KMS-11 (cell line): ENCODE measurements around the gene PRDM4.

ENCODE experiments used
- H2AFZ ChIP-seq: fragments of 200-600 bp; sonication (generic); 2 replicates; pipeline ENCODE4 v1.6.1; 2016; ENCODE audit warnings: antibody characterized with exemption, mixed run types, low read depth
- H3K27ac ChIP-seq: fragments of 200-600 bp; sonication (generic); 2 replicates; pipeline ENCODE4 v1.6.1; 2016; ENCODE audit warnings: mild to moderate bottlenecking, mixed run types
- H3K27me3 ChIP-seq: fragments of 200-600 bp; sonication (generic); 2 replicates; pipeline ENCODE4 v1.6.1; 2017; ENCODE audit warnings: mild to moderate bottlenecking, low read depth, mixed run types, moderate library complexity; ENCODE audit not compliant: insufficient read depth
- H3K36me3 ChIP-seq: fragments of 200-600 bp; sonication (generic); 2 replicates; pipeline ENCODE4 v1.6.1; 2017; ENCODE audit warnings: mild to moderate bottlenecking, mixed run types; ENCODE audit not compliant: insufficient read depth
- H3K4me1 ChIP-seq: fragments of 200-600 bp; sonication (generic); 2 replicates; pipeline ENCODE4 v1.6.1; 2016; ENCODE audit warnings: mild to moderate bottlenecking, low read depth, mixed run types; ENCODE audit not compliant: poor library complexity, severe bottlenecking
- H3K4me2 ChIP-seq: fragments of 200-600 bp; sonication (generic); 2 replicates; pipeline ENCODE4 v1.7.0; 2016; ENCODE audit warnings: mild to moderate bottlenecking, mixed run types
- H3K4me3 ChIP-seq: fragments of 200-600 bp; sonication (generic); IDR thresholded peaks from 2 replicates; pipeline ENCODE4 v1.6.1; 2017; ENCODE audit warnings: low read depth, low read length, mixed read lengths; ENCODE audit not compliant: insufficient read depth
- H3K79me2 ChIP-seq: fragments of 200-600 bp; sonication (generic); 2 replicates; pipeline ENCODE4 v1.6.1; 2016; ENCODE audit warnings: low read depth, mixed run types; ENCODE audit not compliant: insufficient read depth
- H3K9ac ChIP-seq: fragments of 200-600 bp; sonication (generic); 2 replicates; pipeline ENCODE4 v1.6.1; 2016; ENCODE audit warnings: mild to moderate bottlenecking, mixed run types
- H4K20me1 ChIP-seq: fragments of 200-600 bp; sonication (generic); 2 replicates; pipeline ENCODE4 v1.6.1; 2016; ENCODE audit warnings: mild to moderate bottlenecking, mixed run types; ENCODE audit not compliant: insufficient read depth
- CTCF ChIP-seq: fragments of 200-600 bp; sonication (generic); conservative IDR thresholded peaks from 2 replicates; pipeline ENCODE4 v1.6.1; 2017; ENCODE audit warnings: low read depth, mild to moderate bottlenecking, antibody characterized with exemption, low read length, moderate library complexity, mixed read lengths

Gene PRDM4

GRCh38 chr12:107760809-107761501 lies at the start of gene PRDM4:
PRDM4 (minus strand) TSS chr12:107761137; CDS start chr12:107760515, 622 bp downstream.
- no peaks in the 10 kb centered on the region for H4K20me1 ChIP-seq
- H3K27me3 ChIP-seq = no peaks in the 10 kb centered on the region
- H3K9ac ChIP-seq = peak within 1 kb of the TSS; percentile 58; the same call in 1 of the 2 replicates
- TF ChIP-seq CTCF = no peak; the same call in 1 of the 2 replicates
- peak within 1 kb of the TSS; percentile 91 for H3K4me2 ChIP-seq
- H3K27ac ChIP-seq = peak within 1 kb of the TSS; percentile 71
- H3K36me3 ChIP-seq = 0 out of 2 replicates have a peak, but pooled peaks cover 2% of the 10 kb centered on the region
- H3K4me3 ChIP-seq = no peak within 1 kb of the TSS
- peak within 1 kb of the TSS; percentile 97 for H2AFZ ChIP-seq
- H3K79me2 ChIP-seq = peaks cover 31% of the 10 kb centered on the region
- H3K4me1 ChIP-seq = peaks cover 14% of the 10 kb centered on the region

GRCh38 chr12:107807471-107808150 lies 46.7 kb upstream of the PRDM4 start:
- Histone ChIP-seq H3K4me1 (no peaks in the 10 kb centered on the region), H3K9ac (no peak overlapping the region), H2AFZ (no peak overlapping the region), H3K4me3 (no peak overlapping the region), H3K36me3 (no peaks in the 10 kb centered on the region), H3K27me3 (no peaks in the 10 kb centered on the region), H3K27ac (no peak overlapping the region), H3K4me2 (no peak overlapping the region), H3K79me2 (no peaks in the 10 kb centered on the region), H4K20me1 (no peaks in the 10 kb centered on the region)
- no peak for TF ChIP-seq CTCF

GRCh38 chr12:107805488-107806180 lies 44.7 kb upstream of the PRDM4 start:
- H4K20me1 ChIP-seq = no peaks in the 10 kb centered on the region
- H3K27me3 ChIP-seq = no peaks in the 10 kb centered on the region
- H2AFZ ChIP-seq = no peak overlapping the region
- no peaks in the 10 kb centered on the region for H3K36me3 ChIP-seq
- TF ChIP-seq CTCF = no peak
- H3K4me1 ChIP-seq = peaks cover 16% of the 10 kb centered on the region
- H3K9ac ChIP-seq = no peak overlapping the region
- H3K4me3 ChIP-seq = no peak overlapping the region
- no peak overlapping the region for H3K27ac ChIP-seq
- no peak overlapping the region for H3K4me2 ChIP-seq
- no peaks in the 10 kb centered on the region for H3K79me2 ChIP-seq

- H3K27me3 ChIP-seq = no peaks in the 10 kb centered on the region
- H3K27ac ChIP-seq = no peak overlapping the region
- no peaks in the 10 kb centered on the region for H3K36me3 ChIP-seq
- no peak overlapping the region for H3K4me2 ChIP-seq
- no peak overlapping the region for H3K4me3 ChIP-seq
- no peak overlapping the region for H2AFZ ChIP-seq
- peaks cover 24% of the 10 kb centered on the region for H3K4me1 ChIP-seq
- TF ChIP-seq CTCF = no peak
- no peaks in the 10 kb centered on the region for H4K20me1 ChIP-seq
- no peak overlapping the region for H3K9ac ChIP-seq
- H3K79me2 ChIP-seq = no peaks in the 10 kb centered on the region
These were observed 42.2 kb upstream of the PRDM4 start for GRCh38 chr12:107803092-107803491.
